UCSD-AML1 (cell line): ENCODE results near the gene CIDEA.

Experiments used
- DNase-seq: peaks from one replicate; lab custom pipeline; 2025; ENCODE audit not compliant: unreplicated experiment; lab: John Stamatoyannopoulos, UW

CIDEA gene

GRCh38 chr18:12296087-12296403 is 41.9 kb downstream of the CIDEA start:
- no peak for DNase-seq

DNA sequence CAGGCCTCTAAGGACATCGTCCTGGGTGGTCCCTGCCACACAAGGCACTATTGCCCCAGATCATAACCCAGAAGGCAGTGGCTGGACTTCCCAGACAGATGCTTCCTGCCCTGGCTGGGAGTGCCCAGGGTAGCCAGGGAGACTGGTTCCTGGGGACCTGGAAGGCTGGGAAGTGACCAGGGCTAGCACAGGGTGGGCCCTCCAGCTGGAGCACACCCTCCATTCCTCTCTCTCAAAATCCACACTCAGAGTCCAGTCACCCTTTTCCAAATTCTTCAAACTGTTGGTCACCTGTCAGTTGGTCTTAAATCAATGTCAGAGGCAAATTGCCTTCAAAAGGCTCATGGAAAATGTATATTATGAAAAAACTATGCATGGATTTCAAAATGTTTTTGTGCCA is 42.3 kb downstream of the CIDEA start:
- no peak for DNase-seq

DNA sequence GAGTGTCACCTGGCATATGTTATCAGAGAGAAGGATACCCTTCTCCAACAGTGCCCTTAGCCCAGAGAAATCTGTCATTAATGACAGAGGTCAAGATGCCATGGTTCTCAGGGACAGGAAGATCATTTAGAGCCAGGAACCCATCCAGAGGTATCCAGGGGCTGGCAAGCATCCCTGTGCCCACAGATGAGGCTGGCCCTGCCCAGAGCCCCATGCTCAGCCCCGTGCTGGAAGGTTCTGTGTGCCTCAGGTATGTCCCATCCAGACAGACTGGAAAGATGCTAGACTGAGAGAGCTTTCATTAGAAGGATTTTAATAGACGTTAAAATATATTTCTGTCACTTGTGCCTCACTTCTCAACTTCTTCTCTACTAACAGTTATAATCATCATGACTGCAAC is 45.7 kb downstream of the CIDEA start:
- DNase-seq: no peak

- no peak for DNase-seq
Observed at GRCh38 chr18:12301263-12302005, 47.3 kb downstream of the CIDEA start.

- DNase-seq: no peak
Observed at GRCh38 chr18:12302391-12303147, 48.4 kb downstream of the CIDEA start.

DNA sequence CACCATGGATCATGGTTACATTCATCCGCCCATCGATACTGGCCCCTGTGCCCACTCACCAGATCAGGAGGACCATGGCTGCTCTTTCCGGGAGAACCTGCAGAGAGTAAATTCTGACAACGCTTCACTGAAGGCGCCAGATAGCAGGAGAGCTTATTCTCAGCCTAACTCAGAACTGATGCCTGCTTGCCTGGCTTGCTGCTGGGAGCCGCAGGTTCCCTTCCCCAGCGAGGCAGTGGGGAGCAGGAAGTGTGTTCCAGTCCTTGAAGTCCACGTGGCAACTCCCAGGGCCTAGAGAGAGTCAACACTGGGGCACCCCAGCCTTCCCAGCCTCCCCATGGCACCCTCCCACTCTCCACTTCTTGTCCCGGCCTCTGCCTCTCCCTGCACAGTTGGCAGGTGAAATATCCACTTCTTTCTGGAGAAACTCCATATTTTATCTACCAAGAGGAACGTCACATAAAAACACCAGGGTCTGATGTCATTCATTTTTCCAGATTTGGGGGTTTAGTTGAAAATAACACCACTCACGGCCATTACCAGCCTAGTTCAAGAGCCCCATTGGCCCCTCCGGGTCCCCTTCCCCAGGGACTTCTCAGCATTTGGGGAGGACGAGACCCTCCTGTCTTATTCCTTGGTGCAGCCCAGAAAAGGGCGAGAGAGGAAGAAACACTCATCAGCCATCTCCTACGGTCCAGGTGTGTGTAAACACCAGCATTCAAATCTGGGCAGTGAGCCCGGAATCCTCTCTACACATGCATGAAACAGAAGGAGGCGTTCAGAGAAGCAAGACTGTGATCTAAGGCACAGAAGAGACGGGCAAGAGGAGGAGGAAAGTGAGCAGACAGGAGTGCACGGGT is 50.4 kb downstream of the CIDEA start:
- DNase-seq: no peak

DNA sequence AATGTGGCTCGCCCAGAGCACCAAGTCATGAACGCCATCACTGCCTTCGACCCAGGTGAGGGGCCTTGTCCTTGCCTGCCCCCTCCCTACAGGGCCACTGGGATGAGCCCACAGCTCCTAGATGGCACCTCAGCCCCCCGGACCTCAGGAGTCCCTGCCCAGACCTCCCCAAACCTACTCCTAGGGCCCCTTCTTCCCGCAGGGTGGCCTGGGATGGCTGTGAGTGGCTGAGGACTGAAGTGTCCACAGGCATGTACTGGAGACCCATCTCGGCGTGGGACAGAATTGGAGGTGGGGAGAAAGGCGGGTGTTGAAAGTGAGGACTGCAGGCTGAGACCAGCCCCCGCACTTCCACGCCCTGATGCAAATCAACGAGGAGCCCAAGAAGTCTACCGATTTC is 51.0 kb downstream of the CIDEA start:
- no peak for DNase-seq

DNA sequence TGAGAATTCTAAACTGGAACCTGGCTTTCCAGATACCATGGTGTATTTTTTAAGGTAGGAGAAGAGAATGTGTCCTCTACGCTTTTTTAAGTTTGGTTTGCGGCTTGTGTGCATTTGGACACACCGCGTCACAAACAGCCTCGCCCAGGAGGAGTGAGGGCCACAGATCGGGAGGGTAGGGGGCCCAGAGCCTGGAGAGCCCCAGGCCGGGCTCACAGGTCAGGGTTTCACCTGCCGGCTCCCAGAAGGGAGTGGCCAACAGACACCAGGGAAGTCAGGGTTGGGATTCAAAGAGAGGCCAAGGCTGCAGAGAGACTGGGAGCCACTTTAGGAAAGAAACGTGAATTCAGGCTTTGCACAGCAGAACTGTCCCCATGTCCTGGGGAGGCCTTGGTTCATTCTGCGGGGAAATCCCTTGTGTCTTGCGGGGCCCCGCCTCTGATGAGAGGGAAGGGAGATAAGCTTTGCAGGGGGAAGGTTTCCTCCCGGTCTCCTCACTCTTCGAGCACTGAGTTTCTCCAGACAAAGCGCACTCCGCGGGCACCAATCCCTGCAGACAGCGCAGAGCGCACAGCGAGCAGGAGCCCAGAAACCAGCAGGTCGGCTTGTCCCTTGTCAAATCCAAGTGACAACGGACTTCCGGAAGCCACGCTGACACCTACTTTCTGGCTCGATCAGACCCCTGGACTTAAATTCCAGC is 51.9 kb downstream of the CIDEA start:
- DNase-seq: no peak

DNA sequence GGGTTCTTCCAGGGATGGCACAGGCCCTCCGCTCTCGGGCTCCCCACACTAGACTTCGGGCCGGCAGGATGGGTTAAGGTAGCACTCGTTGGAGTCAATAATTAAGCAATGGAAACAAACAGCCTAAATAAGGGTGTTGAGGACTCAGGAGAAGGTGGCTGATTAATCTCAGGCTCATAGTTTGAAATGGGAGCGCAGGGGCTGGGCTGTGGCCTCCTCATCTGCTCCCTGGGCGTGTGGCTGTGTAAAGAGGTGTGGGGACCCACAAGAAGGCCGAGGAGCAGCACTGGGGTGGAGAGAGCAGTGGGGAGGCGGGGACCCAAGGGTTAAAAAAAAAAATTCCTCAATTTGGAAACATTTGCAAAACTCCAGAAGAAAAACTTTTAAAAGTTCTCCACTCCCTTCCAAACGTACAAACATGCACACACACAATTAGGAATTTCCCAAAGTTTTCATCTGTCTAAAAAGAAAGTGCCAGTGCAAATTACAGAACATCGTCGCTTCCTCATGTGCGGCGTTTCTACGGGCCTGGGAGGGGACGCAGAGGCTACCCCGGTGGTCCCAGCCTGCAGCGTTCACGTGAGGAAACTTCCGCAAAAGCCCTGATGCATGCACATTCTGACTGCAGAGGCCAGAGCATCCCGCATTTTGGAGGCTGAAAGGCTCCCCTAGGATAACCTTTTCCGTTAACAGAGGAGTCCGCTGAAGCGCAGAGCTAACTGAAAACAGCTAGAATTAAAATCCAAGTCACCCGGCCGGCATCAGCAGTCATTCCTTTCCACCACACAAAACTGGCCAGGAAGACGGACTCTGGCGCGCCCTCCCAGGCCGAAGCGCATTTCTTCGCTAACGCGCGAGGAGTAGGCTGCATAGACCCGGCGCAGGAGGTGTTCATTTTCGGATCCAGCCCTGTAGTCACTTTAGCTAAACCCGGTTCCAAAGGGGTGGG is 52.9 kb downstream of the CIDEA start:
- DNase-seq: no peak

DNA sequence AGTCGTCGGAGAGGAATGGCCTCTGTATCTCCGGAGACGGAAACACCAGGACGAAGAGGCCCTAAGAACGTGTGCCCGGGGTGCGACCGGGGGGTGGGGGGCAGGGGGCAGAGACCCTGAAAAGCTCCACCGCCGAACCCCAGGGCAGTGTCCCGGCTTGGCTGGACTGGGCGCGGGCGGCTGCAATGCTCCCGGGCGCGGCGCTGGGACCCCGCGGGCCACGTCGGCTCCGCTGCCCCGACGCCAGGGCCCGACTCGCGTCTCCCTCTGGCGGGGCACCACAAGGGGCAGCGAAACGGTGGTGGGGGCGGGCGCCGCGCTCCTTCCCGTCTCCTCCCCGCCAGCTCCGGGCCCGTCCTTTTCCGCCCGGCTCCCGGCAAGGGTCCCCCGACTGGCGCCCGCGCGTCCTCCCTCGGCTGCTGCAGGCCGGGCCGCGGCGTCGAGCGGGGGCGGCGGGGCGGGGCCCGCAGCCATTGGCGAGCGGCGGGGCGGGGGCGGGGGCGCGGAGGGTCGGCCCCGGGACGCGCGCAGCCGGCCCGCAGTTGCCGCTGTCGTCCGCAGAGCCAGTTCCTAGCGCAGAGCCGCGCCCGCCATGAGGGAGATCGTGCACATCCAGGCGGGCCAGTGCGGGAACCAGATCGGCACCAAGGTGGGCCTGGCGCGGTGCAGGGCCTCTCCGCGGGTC is 53.7 kb downstream of the CIDEA start, which contains the start of gene TUBB6:
Gene TUBB6, plus strand, starts transcription at position 541 of the 685 bp plus-strand sequence. Its CDS starts 52 bp downstream, at position 593.
- DNase-seq: peak; percentile 66

GRCh38 chr18:12308386-12309100 is 54.4 kb downstream of the CIDEA start:
- peak; percentile 62 for DNase-seq

DNA sequence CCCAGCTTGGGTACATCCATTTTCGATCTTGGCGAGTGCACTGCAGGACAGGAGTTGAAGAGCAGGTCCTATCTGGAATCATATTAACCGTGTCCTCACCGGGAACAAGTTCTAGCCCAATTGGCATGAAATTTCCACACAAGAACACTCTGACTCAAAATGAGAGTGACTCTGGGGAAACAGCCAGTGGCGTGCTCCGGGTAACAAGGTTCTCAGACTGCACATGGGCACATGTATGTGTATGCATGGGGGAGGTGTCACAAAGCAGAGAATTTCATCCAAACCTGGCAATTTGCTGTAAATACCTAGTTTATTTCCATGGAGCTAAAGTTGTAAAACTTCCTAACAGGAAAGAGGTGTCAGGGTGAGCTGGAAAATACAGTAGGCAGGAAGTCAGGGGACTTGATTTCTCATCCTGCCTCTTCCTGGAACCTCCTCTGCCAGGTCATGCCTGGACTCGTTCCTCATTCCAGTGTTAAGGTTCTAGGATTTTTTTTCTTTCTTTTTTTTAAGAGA is 55.6 kb downstream of the CIDEA start:
- DNase-seq: no peak

DNA sequence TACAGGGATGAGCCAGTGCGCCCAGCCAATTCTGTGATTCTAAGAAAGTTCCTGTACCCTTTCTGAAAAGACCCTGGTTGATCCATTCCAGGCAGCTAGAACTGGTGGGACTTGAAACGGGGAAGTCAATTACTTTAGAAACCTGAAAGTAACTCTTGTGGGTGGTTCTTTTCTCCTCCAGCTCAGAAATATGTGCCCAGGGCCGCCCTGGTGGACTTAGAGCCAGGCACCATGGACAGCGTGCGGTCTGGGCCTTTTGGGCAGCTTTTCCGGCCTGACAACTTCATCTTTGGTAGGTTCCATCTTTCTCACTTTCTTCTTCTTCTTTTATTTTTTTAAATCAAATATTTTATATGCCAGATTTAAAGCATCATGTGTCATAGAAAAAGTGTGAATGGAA is 56.6 kb downstream of the CIDEA start:
- DNase-seq: no peak

- DNase-seq: no peak
Observed at GRCh38 chr18:12312976-12313375, 58.8 kb downstream of the CIDEA start.

GRCh38 chr18:12313530-12314245 is 59.5 kb downstream of the CIDEA start:
- no peak for DNase-seq

DNA sequence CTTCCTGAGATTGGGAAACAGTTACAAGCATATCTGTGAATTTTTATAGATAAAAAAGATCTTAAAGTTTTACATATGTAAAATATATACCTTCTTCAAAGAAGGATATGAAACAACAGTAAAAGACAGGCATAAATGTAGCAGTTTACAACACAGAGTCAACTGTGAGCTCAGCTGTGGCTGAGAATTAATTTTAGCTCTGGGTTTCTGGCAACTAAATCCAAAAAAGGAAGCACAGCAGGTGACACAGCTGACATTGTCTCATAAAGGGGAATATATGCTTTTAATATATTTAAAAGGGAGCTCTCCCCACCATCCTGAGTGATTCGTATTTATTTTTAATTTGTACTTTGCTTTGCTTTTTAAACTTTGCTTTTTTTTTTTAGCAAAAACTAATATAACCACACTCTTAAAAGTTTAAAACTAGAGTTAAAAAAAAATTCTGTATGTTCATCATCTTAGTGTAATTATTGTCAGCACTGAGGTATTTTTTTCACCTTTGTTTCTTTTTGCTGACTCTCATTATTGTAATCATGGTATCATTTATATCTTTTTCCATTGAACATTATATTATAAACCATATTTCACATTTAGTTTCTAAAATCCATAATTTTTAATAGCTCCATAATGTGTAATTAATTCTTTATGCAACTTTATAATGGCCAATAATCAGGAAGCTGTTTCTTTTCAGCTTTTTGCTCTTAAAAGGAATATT is 60.6 kb downstream of the CIDEA start:
- no peak for DNase-seq

DNA sequence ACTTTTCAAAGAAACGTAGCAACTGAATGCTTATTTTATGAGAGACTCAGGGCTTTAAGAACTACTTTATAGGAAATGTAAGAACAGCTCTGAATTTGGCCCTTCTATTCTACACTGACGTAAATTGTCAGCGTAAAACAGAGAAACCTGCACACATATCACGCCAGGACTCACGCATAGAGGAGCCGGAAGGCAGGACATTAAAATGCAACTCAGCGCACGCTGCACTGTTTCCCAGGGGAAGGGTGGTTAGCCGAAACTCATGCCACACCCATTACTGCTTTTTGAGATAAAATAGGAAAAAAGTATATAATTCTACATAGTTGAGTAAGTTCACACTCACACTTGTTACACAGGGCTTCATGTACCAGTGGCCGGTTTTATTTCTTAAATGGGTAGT is 61.3 kb downstream of the CIDEA start:
- no peak for DNase-seq
